DMS 273 treated with DMSO at 0.1 percent for 48 hours (cell line): ENCODE data around the gene TSHZ1.

Experiments used
- DNase-seq: peaks from one replicate; lab custom pipeline; 2025; lab: John Stamatoyannopoulos, UW

Gene TSHZ1

DNA sequence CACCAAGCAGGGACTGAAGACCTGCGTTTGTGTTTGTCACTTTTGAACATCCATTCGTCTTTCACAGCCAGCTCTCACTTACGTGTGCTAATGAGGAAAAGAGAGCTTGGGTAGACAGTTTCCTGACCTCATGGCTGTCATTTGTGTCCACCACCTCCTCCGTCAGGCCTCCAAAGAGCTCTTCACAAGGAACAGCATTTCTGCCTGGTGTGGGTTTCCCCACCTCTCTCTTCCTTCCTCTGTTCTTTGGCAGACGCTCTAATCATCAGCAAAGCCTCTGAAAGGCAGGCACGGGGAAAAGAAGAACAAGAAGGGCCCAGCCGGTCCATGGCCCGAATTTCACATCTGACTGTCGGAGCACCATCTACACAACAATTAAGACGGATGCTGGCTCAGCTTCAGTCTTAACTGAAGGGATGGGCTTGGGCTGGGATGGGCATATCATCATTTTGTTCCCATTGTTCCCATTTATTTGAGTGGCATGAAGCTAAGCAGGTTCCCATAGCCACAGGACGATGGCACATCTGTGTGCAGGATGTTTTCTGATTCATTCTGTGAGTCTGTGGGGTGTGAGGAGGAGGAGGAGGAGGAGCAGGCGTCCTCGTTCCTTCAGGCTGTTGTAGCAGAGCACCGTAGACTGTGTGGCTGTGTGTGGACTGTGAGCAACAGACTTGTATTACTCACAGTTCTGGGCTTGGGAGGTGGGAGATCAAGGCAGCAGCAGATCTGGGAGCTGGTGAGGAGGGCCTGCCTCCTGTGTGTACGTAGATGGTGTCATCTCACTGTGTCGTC lies 66.4 kb downstream of the TSHZ1 start:
- no peak for DNase-seq

DNA sequence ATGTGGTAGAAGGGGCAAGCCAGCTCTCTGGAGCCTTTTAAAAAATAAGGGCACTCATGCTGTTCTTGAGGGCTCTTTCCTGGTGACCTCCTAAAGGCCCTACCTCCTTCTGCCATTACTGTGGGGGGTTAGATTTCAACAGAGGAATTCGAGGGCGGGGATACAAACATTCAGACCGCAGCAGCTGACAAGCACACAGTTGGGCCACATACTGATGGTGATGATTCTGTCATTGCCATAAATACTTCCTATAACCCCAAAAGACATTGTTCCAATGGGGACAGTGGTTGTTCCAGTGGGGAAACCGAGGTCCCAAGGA lies 67.0 kb downstream of the TSHZ1 start:
- no peak for DNase-seq

DNA sequence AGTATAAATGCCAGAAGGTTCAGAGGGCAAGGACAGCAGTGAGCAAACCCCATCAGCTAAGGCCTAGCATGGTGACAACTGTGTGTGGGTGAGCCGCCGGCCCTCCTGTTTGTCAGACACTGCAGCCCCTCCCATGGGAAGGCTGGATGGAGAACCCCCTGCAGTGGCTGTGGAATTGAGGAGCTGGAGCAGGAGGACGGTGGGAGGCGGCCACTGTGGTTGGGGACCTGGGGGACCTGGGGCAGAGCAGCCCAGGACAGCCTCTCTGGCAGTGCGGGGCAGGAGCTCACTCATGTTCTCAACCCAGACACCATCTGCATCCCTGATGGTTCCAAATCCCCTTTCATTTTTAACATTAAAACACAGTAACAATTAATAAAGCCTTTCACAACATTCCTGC lies 68.8 kb downstream of the TSHZ1 start:
- DNase-seq, result no peak

DNA sequence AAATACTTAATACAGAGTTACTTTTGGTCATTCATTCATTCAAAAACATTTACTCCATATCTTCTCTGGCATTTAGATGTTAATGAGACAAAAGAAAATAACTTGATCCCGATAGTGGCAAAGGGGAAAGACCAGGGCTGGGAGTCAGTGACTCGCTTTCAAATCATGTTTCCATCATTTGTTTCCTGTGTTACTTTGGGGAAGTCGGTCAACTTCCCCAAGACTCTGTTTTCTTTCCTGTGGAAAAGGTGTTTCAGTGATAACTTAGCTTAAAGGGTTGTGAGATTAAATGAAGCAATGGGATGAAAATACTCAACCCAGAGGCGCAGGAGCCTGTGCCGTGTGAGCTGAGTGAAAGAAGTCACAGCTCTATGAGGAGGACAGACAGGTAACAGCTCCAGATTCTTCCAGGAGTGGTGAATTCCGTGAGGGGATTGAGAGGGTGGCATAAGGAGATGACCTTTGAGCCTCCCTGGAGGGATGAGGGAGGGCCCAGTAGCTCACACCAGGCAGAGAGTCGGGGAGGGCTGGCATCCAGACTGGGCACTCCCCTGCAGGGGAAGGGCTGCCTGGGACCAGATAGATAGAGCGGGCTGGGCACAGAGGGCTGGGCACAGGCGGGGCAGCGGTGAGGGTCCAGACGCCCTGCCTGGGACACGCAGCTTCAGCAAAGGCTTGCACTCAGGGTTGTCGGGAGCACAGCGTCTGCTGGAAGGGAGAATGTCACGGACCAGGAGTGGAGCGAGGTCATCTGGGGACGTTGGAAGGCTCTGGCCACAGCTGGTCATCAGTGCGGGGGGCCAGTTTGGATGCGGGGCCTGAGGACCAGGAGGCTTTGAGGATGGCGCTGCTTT lies 70.1 kb downstream of the TSHZ1 start:
- no peak for DNase-seq

DNA sequence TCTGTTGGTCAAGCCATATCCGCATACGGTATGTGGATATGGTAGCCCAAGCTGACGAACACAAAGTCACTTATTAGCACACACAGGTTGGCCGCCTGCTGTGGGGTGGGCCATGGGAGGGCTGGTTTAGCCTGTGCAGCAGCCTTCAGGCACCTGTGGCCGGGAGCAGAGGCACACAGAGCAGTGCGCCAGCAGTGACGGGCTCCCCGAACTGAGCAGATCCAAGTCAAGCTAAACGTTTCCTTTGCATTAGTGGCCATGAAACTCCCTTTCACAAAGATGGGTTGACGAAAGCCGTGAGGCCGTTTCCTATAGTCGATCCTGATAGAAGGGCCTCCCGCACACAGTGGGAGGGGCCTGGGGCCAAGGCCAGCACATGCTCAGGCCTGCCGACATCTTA lies 72.1 kb downstream of the TSHZ1 start:
- DNase-seq, result no peak

DNA sequence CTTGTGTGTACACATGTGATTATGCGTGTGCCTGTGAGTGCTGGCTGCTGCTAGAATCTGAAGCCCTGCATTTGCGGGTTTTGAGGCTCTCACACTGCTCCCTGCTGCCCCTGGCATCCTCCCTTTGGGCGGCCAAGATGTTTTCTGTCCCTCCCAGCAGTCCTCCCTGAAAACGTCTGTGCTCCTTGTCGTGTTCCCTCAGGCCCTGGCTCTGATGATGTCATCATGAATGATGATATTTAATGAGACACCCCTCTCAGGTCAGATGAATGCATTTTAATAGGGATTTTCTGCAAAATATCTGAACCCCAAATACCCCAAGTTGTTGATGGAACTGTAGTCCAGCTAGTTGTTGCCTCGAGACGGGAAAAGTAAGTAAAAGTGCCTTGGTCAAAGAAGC lies 73.1 kb downstream of the TSHZ1 start:
- DNase-seq, result no peak

DNA sequence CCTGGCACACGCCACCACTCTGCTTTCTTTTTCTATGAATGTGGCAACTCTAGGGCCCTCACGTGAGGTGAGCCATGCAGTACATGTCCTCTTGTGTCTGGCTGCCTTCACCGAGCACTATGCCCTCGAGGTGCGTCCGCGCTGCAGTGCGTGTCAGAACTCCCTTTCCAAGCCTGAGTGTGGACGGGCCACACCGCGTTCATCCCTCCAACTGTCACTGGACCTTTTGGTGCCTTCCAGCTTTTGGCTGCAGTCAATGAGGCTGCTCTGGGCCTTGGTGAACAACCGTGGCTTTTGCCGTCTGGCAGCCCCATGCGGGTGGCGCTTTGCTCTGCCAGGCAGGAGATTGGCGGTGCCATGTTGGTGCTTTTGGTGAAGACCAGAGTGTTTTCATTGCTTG lies 74.0 kb downstream of the TSHZ1 start:
- DNase-seq, result no peak

DNA sequence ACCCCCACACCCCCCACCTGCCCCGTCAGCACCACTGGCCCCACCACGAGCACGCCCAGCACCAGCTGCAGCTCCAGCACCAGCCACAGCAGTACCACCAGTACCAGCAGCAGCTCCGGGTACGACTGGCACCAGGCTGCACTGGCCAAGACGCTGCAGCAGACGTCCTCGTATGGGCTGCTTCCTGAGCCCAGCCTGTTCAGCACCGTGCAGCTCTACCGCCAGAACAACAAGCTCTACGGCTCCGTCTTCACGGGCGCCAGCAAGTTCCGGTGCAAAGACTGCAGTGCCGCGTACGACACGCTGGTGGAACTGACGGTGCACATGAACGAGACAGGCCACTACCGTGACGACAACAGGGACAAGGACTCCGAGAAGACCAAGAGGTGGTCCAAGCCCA lies 75.3 kb downstream of the TSHZ1 start:
- no peak for DNase-seq

DNA sequence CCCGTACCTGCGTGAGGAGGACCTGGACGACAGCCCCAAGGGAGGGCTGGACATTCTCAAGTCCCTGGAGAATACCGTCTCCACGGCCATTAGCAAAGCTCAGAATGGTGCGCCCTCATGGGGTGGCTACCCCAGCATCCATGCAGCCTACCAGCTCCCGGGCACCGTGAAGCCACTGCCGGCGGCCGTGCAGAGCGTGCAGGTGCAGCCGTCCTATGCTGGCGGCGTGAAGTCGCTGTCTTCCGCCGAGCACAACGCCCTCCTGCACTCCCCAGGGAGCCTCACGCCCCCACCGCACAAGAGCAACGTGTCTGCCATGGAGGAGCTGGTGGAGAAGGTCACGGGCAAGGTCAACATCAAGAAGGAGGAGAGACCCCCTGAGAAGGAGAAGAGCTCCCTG lies 76.4 kb downstream of the TSHZ1 start:
- no peak for DNase-seq

DNA sequence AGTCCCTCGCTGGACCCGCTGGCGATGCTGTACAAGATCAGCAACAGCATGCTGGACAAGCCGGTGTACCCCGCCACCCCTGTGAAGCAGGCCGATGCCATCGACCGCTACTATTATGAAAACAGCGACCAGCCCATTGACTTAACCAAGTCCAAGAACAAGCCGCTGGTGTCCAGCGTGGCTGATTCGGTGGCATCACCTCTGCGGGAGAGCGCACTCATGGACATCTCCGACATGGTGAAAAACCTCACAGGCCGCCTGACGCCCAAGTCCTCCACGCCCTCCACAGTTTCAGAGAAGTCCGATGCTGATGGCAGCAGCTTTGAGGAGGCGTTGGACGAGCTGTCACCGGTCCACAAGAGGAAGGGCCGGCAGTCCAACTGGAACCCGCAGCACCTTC lies 77.1 kb downstream of the TSHZ1 start:
- no peak for DNase-seq

DNA sequence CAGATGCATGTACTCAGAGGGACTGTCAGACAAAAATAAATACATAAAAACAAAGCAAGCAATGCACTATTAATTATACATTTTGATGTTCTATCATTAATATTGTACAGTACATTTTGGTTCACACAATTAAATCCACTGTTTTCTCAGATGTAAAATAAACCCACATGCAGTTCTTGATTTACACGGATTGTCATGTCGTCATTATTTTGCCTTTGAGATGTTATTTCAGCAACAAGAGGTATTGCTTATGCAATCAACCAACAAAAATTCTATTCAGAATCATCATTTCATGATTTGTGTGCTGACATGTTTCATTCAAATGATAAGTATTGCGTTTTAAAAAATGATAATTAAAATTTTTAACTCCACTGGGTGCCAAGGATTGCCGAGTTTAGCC lies 79.2 kb downstream of the TSHZ1 start:
- DNase-seq, result no peak

DNA sequence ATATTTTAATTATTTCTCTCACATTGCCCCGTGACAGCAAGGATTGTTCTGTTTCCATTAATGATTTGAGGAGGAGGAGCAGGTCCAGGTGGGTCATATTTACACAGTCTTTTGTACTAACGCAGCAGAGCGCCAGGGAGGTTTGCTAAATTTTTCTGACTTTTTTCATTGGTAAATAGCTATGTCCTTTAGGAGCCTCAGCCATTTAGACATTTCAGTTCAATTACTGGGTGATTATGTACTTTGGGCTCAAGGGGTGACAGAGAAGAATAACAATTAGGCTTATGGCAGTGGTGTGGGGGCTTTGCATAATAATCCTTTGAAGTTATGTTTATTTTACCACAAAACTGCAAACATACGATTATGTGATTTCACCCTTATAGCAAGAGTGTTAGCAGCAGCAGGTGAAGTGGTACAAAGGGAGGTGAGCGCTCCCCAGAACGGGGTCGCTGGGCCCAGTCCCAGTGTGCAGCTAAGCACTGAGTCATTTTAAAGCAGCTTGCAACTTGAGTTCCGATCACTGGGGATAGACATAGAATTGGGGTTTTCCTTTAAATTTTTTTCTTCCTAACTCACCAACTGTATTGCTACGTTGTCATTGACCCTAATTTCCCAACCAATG lies 80.3 kb downstream of the TSHZ1 start:
- DNase-seq, result no peak

DNA sequence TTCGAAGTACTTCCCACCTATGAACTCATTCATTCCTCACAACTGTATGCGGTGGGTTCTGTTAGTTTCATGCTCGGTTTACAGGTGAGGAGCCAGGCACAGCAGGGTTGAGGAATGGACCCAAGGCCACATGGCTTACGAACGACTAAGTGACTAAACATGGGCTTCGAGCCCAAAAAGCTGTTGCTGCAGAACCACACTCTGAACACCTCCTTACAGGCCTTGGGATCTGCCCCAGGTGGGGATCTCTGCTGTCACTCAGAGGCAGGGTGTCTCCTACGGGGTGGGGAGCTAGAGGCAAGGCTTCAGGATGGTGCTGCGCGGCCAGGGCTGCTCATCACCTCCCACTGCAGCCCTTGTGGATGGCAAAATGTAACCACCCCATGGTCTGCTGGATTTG lies 80.9 kb downstream of the TSHZ1 start:
- no peak for DNase-seq

DNA sequence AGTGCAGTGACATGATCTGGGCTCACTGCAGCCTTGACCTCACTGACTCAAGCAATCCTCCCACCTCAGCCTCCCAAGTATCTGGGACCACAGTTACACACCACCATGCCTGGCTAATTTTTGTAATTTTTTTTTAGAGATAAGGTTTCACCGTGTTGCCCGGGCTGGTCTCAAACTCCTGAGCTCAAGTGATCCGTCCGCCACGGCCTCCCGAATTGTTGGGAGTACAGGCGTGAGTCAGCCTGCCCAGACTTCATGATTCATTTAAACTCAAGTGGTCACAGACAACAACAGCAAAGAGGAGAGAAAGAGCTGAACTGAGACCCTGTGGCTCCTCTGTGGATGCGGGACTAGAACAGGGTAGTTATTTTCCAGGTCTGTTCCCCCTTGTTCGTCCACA lies 83.0 kb downstream of the TSHZ1 start:
- no peak for DNase-seq

DNA sequence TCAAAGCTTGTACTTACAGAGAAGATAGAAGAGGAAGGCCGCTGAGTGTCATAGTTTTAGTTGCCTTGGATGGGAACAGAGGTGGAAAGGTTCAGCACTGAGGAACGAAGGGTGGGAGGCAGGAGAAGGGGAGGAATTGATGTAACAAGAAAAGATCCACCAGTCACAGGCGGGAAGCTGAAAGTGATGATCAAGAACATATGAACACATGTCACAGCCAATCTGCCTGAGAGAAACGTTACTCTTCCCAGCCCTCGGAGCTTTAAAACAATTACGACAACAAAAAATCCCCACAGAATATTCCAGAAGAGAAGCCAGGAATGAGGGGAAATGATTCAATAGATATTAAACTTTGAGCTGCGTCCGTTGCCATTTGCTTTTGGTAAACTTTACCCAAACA lies 87.1 kb downstream of the TSHZ1 start:
- no peak for DNase-seq

DNA sequence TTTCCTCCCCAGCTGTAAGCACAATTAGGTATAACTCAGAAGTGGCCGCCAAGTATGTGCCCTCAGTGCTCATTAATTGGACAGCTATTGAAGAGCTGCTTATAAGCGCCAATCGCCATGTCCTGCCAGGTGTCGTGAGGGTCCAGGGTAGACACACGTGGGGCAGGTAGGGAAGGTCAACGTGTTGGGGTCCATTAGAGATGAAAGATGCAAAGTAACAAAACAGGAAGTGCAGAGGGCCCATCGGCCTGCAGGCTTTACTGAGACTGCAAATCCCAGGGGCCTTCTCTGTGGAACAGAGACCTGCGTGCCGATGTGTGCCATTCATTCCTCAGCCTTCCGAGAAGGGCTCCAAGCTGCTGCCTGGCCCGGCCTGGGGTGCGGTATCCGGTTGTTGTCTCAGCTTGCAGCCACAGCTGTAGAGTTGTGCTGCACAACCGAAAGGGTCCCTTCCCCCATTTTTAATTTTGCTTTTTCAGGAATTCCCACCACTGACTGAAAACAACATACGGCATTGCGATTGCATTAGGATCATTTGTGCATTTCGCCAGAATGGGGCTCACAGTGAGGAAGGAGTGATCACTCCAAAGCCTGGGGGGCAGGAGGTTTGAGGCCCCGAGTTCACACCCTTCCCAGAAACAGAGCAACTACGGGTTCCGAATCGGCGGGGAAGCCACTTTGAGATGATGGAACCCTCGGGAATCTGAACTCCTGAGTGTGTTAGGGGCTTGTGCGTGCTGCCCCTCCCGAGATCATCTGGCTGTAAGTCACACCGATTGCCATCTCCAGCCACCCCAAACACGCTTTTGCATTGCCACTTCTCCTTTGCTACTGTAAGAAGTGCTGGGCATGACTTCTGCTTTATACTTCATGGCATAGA lies 94.3 kb downstream of the TSHZ1 start:
- DNase-seq, result no peak

DNA sequence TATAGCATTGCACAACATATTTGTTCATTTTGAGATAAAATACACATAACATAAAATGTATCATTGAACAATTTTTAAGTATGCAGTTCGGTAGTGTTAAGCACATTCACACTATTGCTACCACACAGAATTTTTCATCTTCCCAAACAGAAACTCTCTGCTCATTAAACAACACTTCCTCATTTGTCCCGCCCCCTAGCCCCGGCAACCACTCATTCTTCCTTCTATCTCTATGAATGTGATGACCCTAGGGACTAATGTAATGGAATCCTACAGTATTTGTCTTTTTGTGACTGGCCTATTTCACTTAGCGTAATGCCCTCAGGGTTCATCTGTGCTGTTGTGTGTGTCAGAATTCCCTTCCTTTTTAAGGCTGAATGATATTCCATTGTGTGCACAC lies 95.4 kb downstream of the TSHZ1 start:
- no peak for DNase-seq

DNA sequence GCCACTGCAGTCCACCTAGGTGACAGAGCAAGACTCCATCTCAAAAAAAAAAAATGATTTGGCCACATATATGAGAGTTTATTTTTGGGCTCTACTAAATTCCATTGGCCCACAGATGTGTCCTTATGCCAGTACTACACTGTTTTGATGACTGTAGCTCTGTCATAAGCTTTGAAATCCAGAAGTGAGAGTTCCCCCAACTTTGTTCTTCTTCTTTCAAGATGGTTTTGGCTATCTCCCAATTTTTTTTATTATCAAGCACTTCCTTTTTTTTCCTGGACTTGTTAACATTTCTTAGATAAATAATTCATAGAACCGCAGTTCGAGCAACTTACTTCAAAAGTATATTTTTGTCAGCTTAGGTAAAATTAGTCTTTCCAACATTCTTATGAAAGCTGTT lies 96.9 kb downstream of the TSHZ1 start:
- no peak for DNase-seq

DNA sequence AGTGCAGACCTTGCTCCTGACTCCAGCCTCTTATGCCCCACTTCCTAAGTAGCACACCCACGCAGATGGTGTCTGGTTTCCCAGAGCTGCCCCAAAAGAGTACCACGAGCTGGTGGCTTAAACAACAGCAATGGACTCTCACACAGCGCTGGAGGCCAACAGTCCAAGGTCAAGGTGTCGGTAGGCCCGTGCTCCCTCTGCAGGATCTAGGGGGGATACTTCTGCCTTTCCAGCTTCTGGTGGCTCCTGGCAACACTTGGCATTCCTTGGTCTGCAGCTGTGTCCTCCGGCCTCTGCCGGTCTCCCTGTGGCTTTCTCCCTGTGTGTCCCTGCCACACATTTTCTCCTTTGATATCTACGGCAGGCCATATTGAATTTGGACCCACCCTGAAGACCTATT lies 99.0 kb downstream of the TSHZ1 start:
- DNase-seq, result no peak

DNA sequence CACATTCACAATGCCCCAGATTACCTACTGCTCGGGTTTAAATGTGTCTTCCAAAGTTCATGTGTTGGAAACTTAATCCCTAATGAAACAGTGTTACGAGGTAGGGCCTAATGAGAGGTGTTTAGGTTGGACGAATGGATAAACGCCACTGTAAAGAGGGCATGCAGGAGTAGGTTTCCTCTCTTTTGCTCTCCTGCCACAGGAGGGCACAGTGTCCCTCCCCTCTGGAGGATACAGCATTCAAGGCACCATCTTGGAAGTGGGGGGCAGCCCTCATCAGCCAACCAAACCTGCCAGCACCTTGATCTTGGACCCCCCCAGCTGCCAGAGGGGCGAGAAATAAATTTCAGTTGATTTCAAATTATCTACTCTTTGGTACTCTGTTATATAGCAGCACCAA lies 103.5 kb downstream of the TSHZ1 start:
- no peak for DNase-seq

DNA sequence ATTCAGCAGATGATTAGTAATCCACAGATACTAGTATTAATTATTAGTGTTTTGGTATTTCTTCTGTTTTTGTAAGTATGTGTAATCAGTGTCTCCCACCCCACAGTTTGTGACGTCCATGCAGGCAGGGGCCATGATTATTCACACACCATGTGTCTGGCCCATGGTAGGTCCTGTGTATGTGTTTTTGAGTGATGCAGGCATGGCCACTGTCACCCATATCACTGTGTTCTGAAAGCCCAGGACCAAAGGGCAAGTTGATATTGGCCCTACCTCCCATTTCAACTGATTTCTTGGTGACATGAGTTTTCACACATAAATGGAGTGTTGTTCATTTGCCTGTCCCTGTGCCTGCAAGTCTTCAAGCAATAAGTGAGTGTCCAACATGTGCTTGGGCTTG lies 104.0 kb downstream of the TSHZ1 start:
- DNase-seq, result no peak

DNA sequence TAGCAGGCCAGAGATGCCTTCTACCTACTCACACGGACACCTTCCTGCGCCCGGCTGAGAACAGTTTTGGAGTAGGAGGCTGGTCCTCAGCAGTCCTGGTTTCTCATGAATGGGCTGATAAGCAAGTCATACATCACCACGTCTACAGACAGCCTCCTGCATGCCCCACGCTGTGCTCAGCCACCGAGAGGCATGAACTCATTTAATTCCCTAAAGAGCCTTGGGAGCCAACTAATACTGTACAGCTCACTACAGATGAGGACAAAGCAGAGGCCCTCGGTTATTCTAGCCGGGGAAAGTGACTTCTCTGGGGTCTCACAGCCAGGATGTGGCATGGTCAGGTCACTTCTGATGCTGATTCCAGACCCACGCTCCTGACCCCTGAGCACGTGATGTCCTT lies 105.6 kb downstream of the TSHZ1 start:
- no peak for DNase-seq
